Thymus (tissue), 2 donors: ENCODE results near the gene BSX. TPM values are rescaled to one million over a fixed set of nuclear protein-coding genes. Genes with fewer than 3 reads are reported as not detected.

Experiments
- polyA plus RNA-seq: library from polyadenylated mRNA; stranded (reverse); fragments of 200-250 nt; gene quantifications from one replicate; pipeline ENCODE4 v1.2.3, GENCODE V29; 2013
- total RNA-seq: library from RNA; stranded (reverse); fragments of 120-200 nt; gene quantifications from one replicate; pipeline ENCODE4 v1.2.4, GENCODE V29; 2013
- donor health status: healthy.

The BSX gene
- total and polyA plus RNA-seq, 2 donors: not detected

Other genes with a start within 250 kb of the BSX start
- 9.8 TPM for gene CRTAM, start 143.3 kb downstream of the BSX start, total RNA-seq
- gene CRTAM, start 143.3 kb downstream of the BSX start, polyA plus RNA-seq: 3.6 TPM
- 1.5 TPM for gene JHY, start 99.1 kb downstream of the BSX start, total RNA-seq
- 4.0 TPM for gene JHY, start 99.1 kb downstream of the BSX start, polyA plus RNA-seq
- gene HSPA8, start 80.3 kb upstream of the BSX start, total RNA-seq: 1,679 TPM
- 221 TPM for gene HSPA8, start 80.3 kb upstream of the BSX start, polyA plus RNA-seq
- 0.80 TPM for gene CLMP, start 213.4 kb upstream of the BSX start, total RNA-seq
- 1.1 TPM for gene CLMP, start 213.4 kb upstream of the BSX start, polyA plus RNA-seq